DMS79 treated with DMSO at 0.1 percent for 48 hours (cell line): Measurements from ENCODE around the gene TMEM184A.
A peak's percentile ranks its signal among the peaks of the same experiment; 100 is the strongest.
"Not testable (repeated sequence)": the region's sequence is repeated elsewhere in the genome, so short reads cannot be mapped to it uniquely, and the experiment has no call there.

Experiments
- DNase-seq: peaks from one replicate; lab custom pipeline; 2025; lab: John Stamatoyannopoulos, UW

Gene TMEM184A

DNA sequence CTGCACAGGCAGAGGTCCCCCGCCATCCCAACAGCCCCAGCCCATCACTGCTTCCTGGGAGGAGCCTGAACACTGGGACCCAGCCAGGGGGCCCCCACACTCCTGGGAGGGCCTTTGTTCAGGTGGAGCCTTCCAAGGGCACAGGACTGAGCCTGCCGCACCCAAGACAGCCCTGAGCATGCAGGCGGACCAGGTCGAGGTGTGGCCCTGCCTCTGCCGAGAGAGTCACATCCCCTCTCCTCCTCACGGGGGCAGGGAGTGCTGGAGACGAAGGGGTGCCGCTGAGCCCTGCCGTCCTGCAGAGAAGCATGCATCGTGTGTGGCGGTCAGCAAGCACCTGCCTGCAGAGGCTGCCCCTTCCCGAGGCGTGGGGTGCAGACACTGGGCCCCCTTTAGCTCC, 32.8 kb downstream of the TMEM184A start:
- no peak for DNase-seq

DNA sequence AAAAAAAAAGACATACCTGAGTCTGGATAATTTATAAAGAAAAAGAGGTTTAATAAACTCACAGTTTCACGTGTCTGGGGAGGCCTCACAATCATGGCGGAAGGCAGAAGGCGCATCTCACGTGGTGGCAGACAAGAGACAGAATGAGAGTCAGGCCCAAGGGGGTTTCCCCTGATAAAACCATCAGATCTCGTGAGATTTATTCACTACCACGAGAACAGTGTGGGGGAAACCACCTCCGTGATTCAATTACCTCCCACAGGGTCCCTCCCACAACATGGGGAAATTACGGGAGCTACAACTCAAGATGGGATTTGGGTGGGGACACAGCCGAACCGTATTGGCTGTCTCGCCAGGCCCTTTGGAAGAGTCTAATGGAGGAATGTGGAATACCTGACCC, 34.5 kb downstream of the TMEM184A start:
- no peak for DNase-seq

DNA sequence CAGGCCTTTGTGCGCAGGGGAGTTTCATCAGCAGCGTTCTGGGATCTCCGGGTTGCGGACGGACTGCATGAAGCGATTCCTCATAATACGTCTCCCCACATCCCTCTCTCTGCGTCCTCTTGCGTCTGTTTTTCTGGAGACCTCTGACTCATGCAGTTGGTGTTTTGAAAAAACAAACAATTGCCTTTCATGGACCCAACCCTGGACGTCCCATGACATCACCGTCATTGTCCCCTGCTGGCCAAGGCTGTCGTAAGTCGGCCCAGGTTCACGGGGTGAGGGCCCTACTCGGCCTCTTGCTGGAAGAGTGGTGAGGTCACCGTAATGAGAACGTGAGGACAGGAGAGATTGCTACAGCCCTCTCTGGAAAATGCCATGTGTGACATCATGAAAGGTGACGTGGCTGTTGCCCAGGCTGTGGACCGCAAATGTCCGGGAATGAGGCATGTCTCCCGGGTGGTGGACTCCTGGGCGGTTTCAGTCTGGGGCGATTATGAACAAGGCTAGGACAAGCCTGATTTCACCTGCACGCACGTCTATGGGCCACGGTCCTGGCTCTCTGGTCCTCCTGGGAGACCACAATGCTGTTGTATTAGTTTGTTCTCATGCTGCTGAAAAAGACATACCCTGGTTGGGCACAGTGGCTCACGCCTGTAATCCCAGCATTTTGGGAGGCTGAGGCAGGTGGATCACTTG, 35.3 kb downstream of the TMEM184A start:
- no peak for DNase-seq

DNA sequence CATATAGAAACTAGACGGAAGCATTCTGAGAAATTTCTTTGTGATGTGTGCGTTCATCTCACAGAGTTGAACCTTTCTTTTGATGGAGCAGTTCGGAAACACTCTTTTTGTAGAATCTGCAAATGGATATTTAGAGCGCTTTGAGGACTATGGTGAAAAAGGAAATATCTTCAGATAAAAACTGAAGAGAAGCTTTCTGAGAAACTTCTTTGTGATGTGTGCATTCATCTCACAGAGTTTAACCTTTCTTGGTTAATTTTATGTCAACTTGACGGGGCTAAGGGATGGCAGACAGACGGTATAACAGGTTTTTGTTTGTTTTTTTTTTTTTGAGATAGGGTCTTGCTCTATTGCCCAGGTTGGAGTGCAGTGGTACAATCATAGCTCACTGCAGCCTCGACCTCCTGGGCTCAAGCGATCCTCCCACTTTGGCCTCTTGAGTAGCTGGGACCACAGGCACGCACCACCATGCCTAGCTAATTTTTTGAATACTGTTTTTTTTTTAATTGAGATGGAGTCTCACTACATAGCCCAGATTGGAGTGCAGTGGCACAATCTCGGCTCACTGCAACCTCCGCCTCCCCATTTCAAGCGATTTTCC, 36.6 kb downstream of the TMEM184A start:
- DNase-seq: not testable (repeated sequence)

DNA sequence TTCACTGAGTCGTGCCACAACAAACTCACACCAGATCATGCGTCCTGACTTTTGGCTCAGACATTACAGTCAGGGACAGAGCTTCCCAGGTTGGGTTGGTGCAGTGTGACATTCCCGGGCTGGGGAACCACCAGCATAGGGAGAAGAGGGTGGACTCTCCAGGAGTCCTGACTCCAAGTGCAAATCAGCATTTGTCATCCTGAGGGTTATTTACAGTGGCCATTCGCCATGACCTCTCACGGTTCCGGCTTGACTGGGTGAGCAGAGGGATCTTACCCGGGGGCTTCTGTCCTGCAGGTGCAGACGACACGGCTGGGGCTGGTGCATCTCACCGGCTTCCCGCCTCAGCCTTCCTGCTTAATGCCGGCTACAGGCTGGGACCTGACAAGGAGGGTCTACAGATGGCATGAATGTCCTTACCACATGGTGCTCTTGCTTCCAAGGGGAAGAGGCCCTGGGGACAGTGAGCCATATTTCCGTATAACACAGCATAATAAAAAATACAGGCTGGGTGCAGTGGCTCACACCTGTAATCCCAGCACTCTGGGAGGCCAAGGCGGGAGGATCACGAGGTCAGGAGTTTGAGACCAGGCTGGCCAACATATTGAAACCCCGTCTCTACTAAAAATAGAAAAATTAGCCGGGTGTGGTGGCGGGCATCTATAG, 39.3 kb downstream of the TMEM184A start:
- DNase-seq: no peak

DNA sequence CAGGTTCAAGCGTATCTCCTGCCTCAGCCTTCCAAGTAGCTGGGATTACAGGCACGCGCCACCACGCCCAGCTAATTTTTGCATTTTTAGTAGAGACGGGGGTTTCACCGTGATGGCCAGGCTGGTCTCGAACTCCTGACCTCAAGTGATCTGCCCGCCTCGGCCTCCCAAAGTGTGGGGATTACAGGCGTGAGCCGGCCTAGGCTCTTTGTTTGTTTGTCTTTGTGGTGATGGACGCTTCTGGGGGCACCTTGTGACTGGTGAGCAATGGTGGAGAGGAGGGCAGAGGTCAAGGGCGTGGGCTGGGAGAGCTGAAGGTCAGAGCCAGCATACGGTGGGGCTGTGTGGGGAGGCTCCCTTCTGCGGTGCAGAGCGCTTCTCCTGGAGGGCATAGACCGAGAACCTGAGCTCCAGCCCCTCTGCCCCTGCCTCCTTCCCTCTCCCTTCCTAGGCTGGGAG, 40.5 kb downstream of the TMEM184A start:
- not testable (repeated sequence) for DNase-seq

DNA sequence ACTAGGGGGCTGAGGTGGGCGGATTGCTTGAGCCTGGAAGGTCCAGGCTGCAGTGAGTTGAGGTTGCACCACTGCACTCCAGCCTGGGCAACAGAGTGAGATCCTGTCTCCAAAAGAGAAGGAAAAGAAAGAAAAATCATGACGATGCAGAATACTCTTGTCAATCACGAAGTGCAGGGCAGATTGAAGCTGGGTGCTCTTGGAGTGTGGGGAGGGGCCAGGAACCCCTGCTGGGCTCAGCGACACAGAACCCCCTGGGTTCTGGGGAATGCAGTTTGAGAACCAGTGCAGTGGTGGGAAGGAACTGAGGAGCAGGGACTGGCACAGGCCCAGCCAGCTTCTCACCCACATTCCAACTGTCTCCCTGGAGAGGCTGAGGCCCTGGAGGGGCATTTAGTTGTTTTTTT, 41.0 kb downstream of the TMEM184A start:
- DNase-seq: no peak

DNA sequence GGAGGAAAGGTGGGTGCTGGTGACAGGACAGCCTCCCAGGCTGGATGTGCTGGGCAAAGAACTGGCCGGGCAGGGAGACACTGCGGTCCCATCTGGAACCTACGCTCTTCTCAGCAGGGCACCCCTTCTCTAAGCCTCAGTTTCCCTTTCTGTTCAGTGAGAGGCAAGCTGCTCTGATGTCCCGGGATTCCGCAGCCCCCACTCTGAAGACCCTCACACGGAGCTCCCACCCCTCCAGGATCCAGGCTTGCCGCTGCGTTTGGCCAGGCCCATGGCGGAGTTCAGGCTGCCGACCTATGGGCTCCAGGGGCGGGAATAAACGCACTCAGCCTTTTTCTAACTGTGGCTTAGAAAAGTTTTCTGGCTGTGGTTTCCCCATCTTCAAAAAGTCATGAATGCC, 41.6 kb downstream of the TMEM184A start:
- DNase-seq: no peak

DNA sequence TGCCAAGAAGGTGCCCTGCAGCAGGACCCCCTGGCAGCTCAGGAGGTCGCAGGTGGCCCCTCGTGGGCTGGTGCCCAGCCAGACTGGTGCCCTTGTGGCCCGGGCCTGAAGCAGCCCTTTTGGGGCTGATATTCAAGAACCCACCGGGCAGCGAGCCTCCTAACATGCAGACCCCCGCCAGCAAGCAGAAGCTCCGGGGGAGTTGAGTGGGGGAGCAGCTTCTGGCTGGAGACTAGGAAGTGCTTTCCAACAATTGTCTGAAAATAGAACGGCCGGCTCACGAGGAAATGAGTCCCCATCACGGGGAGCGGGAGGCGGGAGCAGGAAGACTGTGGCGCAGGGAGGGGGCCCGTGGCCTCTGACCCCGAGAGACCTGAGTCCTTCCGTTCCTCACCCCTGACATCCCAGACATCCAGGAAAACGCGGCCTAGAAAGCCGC, 42.3 kb downstream of the TMEM184A start:
- no peak for DNase-seq

DNA sequence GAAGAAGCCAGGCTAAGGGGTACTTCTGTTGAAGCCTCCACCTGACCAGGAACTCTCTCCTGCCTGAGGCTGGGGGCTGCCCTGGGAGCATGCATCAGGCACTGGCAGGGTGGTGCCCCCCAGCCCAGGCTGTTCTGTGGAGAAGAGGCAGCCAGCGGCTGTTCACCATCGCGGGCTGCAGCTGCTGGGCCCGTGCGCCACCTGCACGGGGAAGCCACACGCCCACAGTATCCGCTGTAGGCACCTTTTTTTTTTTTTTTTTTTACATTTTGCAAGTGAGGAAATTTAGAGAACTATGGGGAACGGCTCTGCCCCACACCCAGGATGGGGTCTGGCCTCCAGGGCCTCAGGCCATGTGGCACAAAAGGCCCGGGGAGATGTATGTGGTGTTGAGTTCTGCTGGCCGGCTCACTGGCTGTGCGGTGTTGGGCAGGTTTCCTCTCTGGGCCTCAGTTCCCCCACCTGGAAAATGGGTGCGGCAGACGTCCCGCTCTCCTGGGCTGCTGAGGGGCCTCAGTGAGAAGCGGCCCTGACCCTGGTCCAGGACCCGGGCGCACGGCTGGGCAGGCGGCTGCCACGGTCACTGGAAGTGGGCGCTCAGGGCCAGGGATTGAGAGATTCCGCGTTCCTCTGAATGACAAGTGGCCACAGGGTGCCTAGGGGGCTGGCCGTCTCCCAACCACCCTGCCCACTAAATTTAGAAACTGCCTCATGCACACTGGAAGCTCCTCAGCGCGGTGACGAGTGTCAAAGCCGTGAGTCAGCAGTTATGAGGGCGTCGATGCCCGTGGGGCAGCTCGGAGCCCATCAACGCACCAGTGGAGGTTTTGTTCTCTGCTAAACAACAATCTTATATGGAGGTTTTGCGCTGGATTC, 43.0 kb downstream of the TMEM184A start:
- no peak for DNase-seq

DNA sequence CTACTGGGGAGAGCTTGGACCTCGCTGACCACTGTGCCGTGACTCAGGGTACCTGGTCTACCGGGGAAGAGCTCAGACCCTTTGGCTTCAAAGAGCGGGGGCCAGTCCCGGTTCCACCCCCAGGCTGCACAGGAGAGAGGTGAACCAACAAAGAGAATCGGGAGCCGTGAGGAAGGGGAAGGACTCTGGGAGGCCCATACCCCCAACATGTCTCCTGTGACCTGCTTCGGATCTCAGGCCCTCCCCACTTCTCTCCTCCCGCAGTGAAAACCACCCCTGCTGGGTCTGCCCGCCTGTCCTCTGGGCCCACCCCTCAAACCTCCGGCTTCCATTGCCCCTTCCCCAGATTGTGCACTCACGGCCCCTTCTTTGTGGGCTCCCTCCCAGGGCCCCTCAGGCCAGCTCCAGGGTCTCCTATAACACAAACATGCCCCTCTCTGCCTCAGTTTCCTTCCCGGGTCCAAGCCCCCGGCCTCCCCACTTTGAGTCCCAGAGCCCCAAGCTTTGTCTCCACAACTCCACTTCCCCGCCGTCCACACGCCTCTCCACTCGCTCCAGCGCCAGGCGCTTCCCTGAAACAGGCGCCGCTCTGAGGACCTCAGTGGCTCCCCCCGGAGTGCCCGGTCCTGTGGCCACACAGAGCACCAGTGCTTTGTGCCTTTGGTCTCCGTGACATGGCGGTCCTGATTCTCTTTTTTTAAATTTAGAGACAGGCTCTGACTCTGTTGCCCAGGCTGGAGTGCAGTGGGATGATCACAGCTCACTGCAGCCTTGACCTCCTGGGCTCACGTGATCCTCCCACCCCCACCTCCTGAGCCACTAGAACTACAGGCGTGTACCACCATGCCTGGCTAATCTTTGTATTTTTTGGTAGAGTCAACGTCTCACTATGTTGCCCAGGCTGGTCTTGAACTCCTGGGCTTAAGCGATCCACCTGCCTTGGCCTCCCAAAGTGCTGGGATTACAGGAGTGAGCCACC, 44.3 kb downstream of the TMEM184A start:
- DNase-seq: no peak

DNA sequence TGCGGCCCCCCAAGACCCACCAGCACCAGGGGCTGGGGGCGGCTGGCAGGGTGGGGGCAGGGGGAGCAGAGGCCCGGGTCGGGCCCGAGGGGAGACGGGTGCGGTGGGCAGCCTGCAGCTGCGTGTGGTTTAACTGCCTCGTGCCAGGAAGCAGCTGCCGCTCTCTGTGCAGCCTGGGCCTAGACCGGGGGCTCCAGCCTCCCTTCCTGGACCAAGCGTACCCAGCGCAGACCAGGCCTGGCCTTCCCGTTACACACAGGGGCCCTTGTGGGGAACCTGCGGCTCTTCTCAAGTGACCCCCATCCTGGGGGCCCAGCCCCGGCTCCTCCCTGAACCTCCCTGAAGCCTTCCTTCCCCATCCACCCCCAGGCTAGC, 45.2 kb downstream of the TMEM184A start:
- no peak for DNase-seq

DNA sequence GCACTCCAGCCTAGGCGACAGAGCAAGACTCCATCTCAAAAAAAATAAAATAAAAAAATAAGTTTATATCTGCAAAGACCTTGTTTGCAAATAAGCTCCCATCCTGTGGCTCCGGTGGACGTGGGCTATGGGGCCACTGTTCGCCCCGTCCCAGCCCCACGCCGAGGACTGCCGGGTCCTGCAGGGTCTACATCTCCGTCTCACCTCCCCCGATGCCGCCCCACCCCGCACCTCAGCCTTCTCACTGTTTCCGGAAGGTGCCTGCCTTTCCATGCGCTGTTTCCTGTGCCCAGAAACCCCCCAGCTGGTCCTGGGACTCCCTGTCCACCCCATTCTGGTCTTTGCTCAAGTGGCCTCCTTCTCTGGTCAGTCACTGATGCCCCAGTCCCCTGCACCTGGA, 46.8 kb downstream of the TMEM184A start:
- DNase-seq: no peak

DNA sequence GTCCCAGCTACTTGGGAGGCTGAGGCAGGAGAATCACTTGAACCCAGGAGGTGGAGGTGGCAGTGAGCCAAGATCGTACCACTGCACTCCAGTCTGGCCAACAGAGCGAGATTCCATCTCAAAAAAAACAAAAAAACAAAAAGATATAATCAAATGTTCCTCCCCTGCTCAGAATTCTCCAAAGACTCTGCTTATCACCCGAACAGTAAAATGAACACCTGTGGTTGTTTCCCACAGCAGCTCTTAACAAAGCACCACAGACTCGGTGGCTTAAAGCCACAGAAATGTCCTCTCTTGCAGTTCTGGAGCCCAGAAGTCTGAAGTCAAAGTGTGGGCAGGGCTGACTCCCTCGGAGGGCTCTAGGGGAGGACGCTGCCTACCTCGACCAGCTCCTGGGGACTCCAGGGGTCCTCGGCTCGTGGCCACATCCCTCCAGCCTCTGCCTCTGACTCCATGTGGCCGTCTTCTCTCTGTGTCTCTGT, 47.7 kb downstream of the TMEM184A start:
- DNase-seq: no peak

DNA sequence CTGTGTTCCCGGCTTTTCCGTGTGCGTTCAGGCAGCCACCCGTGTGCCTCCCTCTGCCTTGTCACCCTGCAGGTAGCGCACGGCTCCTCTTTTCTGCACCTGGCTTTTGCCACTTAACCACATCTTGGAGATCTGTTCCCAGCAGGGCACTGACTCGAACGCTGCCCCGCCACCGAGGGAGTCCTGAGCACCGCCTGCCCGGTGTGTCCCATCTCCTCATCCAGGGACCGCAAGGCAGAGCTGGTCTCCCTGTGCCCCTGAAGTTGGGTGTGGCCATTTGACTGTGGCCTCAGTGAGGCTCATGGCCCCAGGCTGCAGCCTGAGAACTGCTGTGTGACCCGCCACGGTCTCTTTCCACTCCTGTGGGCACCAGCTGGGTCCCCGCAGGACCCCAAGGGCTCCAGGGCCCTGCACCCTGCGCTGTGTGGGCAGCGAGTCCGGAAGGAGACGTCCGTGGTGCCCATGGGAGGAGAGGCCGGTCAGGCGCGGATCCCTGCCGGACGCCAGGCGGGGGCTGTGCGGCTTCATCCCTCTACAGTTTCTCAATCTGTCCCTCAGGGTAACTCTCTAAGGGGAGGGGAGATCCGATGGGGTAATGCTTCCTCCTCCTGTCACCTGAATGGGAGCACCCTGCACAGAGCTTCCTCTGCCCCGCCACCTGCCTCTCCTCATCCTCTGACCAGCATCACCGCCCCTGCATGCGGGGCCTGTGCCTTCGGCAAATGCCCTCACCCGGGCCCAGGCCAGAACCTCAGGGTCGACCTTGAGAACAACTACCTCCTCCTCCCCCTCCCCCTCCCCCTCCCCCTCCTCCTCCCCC, 50.1 kb downstream of the TMEM184A start:
- DNase-seq: peak; percentile 5

DNA sequence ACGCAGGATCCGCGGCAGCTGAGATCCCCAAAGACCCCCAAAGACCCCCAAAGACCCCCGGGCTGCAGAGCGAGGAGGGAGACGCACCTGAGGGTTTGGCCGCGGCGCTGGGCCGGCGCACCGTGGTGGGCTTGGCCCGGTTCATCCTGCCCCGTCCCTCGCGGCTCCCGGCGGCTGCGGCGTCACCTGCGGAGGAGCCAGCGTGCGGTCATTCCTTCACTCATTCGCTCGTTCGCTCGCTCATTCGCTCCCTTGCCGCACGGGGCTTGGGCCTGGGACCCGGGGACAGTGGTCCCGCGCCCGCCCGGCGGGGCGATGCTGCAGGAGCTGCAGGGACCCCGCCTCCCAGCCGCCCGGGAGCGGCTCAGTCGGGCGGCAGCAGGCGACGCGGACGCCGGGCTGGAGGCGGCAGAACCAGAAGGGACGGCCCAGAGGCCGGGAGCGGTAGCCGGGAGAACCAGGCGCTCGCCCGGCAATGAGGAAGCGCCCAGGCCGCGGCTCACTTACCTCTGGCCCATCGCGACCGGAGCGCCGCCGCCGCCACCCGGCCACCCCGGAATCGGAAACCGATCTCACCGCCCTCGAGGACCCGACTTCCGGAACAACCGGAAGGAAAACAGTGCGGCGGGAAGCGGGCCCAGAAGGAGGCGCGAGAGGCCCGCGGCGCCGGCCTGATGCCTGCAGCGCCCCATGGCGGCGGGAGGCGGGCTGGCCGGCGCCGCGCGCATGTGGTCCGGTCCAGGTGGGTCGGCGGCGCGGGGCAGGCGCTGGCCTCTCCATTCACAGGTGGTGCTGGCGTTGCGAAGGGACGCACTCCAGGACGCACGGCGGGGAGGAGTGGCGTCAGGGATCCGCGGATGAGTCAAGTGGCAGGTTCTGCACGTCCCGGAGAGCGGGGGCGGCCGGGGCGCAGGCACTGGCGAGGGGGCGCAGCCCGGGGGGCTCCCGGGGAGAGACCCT, 51.9 kb downstream of the TMEM184A start, which contains the start of gene INTS1:
TSS of gene INTS1 (minus strand) at position 574 of the 960 bp plus-strand sequence. CDS start at position 145, 429 bp downstream.
- peak; percentile 92 for DNase-seq

DNA sequence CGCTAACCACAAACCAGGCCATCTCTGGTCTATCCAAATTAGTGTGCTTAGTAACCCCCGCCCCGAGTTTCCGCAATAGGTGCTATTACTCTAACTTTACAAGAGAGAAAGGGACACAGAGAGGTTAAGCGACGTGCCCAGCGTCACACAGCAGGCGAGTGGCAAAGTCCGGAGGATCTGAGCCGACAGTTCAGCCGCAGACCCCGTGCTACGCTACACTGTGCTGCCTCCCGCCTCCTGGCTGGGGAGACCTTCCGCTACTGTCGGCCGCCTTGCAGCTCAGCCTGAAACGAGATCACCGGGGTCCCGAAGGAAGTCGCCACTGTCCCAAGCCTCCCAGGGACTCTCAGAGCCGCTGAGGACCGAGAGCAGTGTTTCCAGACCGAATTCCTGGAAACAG, 52.6 kb downstream of the TMEM184A start:
- DNase-seq: no peak

DNA sequence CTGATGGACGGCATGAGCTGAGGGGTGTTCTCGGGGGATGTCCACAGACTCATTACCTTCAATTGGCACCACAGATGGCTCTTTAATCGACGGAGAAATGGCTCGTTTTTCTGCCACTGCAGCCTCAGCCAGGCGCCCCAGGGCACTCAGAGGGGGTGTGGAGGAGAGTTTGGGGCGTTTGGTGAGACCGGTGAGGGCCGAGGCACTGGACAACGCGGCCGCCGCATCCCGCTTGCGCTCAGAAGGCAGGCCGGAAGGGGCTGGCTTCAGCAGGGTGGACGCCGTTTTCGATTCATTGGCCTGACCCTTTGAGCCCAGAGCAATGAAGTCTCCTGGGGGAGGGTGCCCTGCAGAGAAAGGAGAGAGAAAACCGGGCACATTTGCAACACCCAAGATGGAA, 53.2 kb downstream of the TMEM184A start:
- DNase-seq: no peak
